Upper lobe of right lung (tissue), 1 donor: ENCODE data around the gene KDM4C. TPM values are rescaled to one million over a fixed set of nuclear protein-coding genes. Genes with fewer than 3 reads are reported as not detected.

Experiments used
- ATAC-seq: fragments of 200-7000 bp; cut with Tn5 transposase; one replicate; pipeline ENCODE4 v1.9.1; 2020; ENCODE audit warnings: mild to moderate bottlenecking, moderate library complexity
- DNase-seq: peaks from one replicate; pipeline ENCODE4 v3.0.0-alpha.2; 2020
- H3K27ac ChIP-seq: fragments of 200-600 bp; one replicate; pipeline ENCODE4 v1.8.0; 2022
- H3K27me3 ChIP-seq: fragments of 200-600 bp; one replicate; pipeline ENCODE4 v1.8.0; 2022; ENCODE audit warnings: mild to moderate bottlenecking
- H3K36me3 ChIP-seq: fragments of 200-600 bp; one replicate; pipeline ENCODE4 v1.8.0; 2022
- H3K4me1 ChIP-seq: fragments of 200-600 bp; one replicate; pipeline ENCODE4 v1.8.0; 2022
- H3K4me3 ChIP-seq: fragments of 200-600 bp; one replicate; pipeline ENCODE4 v1.8.0; 2022; ENCODE audit warnings: mild to moderate bottlenecking
- H3K9me3 ChIP-seq: fragments of 200-600 bp; one replicate; pipeline ENCODE4 v1.8.0; 2022
- CTCF ChIP-seq: fragments of 200-600 bp; IDR thresholded peaks from one replicate; pipeline ENCODE4 v1.8.0; 2022; ENCODE audit warnings: antibody characterized with exemption
- intact Hi-C: fragments of 100-400 bp; cut with DNase I; formaldehyde crosslinking; loops from one replicate; pipeline ENCODE4 v1.11.0; 2022
- total RNA-seq: library from RNA; stranded (reverse); fragmentation: NEBNext Ultra II Directional; extraction: Animal tissue kit (Norgen Biotek cat#: 25700); gene quantifications from one replicate; pipeline ENCODE4 v1.2.1, GENCODE V29; 2021
- donor health status: DM: no; HTN: yes; CAD: no; lungs with severe emphysema.

Gene KDM4C
- total RNA-seq, 1 donor from 2014 or later, result 37.2 TPM

DNA sequence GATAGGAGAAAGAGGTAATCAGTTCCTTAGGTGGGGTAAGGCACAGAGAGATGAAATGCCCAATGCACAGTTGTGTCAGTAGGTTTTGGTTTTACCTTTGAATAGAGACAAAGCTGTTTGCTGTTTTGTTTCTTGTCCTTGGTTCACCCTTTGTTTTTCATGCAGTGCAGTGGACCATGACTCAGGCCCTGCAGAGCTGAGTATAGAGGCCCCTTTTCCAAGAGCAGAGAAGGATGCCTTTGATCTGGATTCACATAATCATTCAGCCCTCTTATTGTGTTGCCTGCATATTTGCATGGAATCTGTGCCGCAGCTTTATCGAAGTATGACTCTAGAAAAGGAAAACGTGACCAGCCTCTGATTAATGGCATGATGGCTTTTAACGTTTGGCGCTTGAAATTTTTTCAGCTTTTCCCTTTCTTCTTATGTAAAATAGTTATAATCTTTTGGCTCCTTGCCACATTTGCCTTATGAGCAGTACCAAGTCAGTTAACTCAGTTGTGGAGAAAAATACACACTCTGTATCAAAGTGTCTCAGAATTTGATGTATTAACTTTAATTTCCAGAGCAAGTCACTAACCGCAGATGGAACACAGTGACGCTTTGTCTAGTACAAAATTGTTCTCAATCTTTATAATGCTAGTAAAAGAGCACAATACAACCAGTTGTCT is 197.6 kb downstream of the KDM4C start:
- DNase-seq (no peak), ATAC-seq (no peak)
- H3K4me3 ChIP-seq, result no peak overlapping the region
- intact Hi-C loops, result no loop called here
- H3K9me3 ChIP-seq, result no peaks in the 10 kb centered on the region
- H3K27me3 ChIP-seq, result no peaks in the 10 kb centered on the region
- no peaks in the 10 kb centered on the region for H3K36me3 ChIP-seq
- H3K4me1 ChIP-seq, result peaks cover 14% of the 10 kb centered on the region
- H3K27ac ChIP-seq, result no peak overlapping the region
- TF ChIP-seq CTCF, result no peak

DNA sequence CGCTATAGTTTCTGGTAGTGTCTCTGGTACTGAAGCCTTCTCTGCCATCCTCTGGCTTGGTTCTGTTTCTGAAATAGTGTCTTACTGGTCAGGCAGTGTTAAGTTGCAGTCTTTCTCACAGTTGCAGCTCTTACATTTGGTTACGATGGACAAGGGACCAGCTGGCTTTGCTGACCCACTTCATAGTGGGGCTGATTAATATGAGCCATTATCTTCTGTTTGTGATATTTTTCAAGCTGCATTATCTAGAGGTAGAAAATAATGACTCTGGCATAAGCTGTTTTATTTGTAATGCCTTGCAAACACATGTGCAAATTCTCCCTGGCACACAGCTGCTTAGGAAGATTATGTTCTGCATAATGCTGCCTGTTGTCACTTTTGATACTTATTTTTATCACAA is 199.1 kb downstream of the KDM4C start:
- no peak for TF ChIP-seq CTCF
- H3K4me1 ChIP-seq, result peaks cover 14% of the 10 kb centered on the region
- intact Hi-C loops, result no loop called here

DNA sequence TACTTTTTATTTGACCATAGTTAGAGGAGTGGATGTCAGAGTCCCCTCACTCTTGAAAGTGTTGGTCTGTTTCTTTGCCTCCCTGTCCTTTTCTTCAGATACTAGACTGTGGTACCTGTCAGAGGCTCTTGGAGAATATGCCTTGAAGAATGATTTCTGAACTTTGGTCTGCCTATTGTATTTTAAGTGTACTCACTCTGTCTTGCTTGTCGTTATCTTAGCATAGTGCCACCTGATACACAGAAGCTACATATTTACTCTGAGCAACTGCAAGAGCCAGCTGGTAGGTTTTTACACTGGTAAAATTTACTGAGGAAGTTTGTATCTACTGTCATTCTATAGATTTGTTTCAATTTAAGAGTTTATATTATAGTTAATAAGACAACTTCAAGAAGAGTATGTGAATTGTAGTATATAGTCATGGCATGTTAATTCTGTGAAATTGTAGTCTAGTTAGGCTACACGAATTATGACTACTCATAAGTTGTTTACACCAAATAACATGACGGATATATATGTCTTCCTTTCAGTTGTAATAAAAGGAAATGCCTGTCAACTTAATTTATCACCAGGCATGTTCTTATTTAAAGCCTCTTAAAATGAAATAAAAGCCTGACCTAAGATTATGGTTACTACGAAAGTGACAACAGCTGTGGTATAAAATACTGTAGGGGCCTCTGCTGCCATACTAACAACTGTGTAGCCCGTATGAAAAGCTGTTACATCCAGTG is 201.7 kb downstream of the KDM4C start:
- intact Hi-C loops, result no loop called here
- no peak overlapping the region for H3K27ac ChIP-seq
- H3K36me3 ChIP-seq, result no peaks in the 10 kb centered on the region
- no peaks in the 10 kb centered on the region for H3K27me3 ChIP-seq
- ATAC-seq, result no peak
- no peaks in the 10 kb centered on the region for H3K9me3 ChIP-seq
- peaks cover 14% of the 10 kb centered on the region for H3K4me1 ChIP-seq
- DNase-seq, result no peak
- H3K4me3 ChIP-seq, result no peak overlapping the region
- no peak for TF ChIP-seq CTCF

More for the DNA sequence above, 199.1 kb downstream of the KDM4C start:
- Histone ChIP-seq H3K4me3 (no peak overlapping the region), H3K9me3 (no peaks in the 10 kb centered on the region), H3K27ac (no peak overlapping the region), H3K27me3 (no peaks in the 10 kb centered on the region), H3K36me3 (no peaks in the 10 kb centered on the region)
- ATAC-seq, result no peak
- no peak for DNase-seq

DNA sequence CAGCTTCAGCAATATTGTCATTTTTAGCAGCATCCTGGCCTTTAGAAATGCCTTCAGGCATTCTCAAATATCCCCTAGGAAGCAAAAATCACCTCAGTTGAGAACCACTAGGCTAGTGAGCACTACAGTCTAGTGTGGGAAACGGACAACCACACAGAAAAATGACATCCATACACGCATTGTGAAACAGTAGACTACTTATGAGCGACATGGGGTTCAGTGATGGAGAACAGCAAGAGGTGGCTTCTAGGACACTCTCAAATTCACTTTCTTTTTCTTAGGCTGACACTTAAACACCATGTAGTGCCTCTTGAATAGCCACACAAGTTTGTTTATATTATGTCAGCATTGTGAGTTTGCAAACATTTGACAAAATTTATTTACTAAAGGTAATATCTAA is 203.0 kb downstream of the KDM4C start:
- Histone ChIP-seq H3K27me3 (no peaks in the 10 kb centered on the region), H3K27ac (no peak overlapping the region), H3K4me3 (no peak overlapping the region), H3K9me3 (no peaks in the 10 kb centered on the region), H3K36me3 (no peaks in the 10 kb centered on the region), H3K4me1 (peaks cover 4% of the 10 kb centered on the region)
- intact Hi-C loops, result no loop called here
- TF ChIP-seq CTCF, result no peak
- ATAC-seq, result no peak
- DNase-seq, result no peak

GRCh38 chr9:6961845-6962522 is 204.2 kb downstream of the KDM4C start:
- DNase-seq (no peak), ATAC-seq (no peak)
- Histone ChIP-seq H3K9me3 (no peaks in the 10 kb centered on the region), H3K4me1 (no peaks in the 10 kb centered on the region), H3K27me3 (no peaks in the 10 kb centered on the region), H3K27ac (no peak overlapping the region), H3K36me3 (no peaks in the 10 kb centered on the region), H3K4me3 (no peak overlapping the region)
- intact Hi-C loops, result no loop called here
- no peak for TF ChIP-seq CTCF
